Skin epidermis (tissue), 12 donors: Measurements from ENCODE around the gene GABRE.
"Not testable (repeated sequence)": the region's sequence is repeated elsewhere in the genome, so short reads cannot be mapped to it uniquely, and the experiment has no call there.

Source experiments
- H3K27ac ChIP-seq, 21 experiments: fragments of 200-600 bp; sonication (generic) in 11 of 21; one replicate each; pipeline ENCODE4 v1.5.0; 2020; ENCODE audit warnings: mild to moderate bottlenecking in 3 of 21, inconsistent platforms in 2 of 21, moderate library complexity in 2 of 21
- H3K4me3 ChIP-seq, 7 experiments: fragments of 200-600 bp; sonication (generic) in 2 of 7; one replicate each; pipeline ENCODE4 v1.5.0; 2020; ENCODE audit warnings: inconsistent platforms in 2 of 7, mild to moderate bottlenecking in 2 of 7, moderate library complexity in 1 of 7

The GABRE gene

DNA sequence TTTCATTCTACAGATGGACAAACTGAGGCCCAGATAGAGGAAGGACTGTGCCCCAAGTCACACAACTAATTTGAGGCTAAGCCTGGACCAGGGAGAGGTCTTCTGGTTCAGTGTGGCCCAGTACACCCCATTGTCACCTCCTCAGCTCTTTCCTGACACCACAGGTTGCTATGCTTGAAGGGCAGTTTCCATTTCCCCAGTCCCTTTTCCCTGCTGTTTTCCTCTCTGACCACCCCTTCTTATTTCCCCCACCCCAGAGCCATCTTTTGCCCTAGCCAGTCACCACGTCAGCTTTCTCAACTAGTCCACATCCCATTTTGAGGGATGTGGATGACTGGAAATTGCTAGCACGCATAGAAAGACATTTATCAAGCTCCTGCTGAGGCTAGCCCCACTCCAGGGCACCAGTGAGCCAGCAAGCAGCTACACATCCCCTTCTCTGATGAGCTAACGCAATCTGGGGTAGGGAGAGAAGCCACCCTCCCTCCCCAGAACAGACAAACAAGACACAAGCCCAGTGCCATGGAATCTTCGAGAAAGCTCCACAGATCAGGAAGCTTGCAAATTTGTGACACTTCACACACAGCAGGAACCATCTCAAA lies 1.3 kb downstream of the GABRE start:
- peak overlapping the region; percentile 39 to 58 (median 51) for H3K4me3 ChIP-seq

DNA sequence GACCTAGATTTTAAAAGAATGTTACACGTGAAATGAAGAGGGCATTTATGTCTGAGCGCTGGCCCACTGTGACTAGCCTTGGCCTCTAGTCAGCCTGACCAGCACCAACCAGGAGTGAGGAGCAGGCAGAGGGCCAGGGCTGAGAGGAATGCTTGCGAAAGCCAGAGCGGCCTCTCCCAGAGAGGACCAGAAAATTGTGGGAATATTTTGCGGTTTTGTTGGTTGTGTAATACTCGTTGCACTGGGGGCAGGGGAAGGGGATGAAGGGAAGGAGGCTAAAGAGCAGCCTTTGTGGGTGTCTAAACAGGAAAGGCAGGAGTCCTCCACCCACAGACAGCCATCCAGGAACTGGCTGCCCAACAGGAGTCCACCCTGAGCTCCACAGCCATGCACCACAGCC lies 3.8 kb downstream of the GABRE start:
- H3K27ac ChIP-seq = no peak overlapping the region

More for the DNA sequence above, 1.3 kb downstream of the GABRE start:
- H3K27ac ChIP-seq = peak overlapping the region in 18 of 21 experiments; percentile 21 to 94 (median 82)

DNA sequence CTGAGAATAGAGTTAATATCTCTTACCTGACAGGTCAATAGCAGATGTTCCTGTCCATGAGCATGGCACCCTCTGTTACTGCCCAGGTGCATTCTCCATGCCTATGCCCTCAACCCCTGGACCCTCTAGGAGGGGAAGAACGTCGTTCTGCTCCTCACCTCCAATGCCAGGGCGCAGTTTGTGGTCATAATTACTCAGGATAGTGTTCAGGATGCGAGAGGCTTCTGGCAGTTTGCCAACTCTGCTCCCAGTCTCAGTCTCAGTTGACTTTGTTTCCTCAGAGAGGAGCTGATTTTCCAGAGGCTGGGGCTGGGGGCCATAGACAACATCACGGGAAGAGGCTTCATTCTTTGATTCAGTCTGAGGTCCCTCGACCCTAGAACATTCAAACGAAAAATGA lies 4.4 kb downstream of the GABRE start:
- Histone ChIP-seq H3K4me3 (no peak overlapping the region), H3K27ac (no peak overlapping the region)

More for the DNA sequence above, 3.8 kb downstream of the GABRE start:
- no peak overlapping the region for H3K4me3 ChIP-seq

DNA sequence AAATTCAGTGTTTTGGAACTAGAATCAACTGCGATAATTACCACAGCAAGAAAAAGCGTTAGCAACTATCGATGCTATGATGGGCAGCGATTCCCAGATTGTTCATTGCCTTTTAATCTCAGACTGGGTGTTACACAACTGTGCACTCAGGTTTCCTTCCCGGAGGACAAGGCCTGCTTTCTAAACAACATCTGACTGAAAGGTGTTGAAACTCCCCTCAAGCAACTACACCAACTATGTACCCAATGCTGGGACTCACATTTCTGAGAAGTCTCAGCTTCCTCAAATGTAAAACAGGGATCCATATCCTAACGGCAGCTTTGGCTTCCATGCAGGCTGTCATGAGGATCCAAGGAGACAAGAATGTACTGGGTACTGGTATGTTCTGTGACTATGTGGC lies 8.2 kb downstream of the GABRE start:
- no peak overlapping the region for H3K27ac ChIP-seq
- H3K4me3 ChIP-seq = no peak overlapping the region

DNA sequence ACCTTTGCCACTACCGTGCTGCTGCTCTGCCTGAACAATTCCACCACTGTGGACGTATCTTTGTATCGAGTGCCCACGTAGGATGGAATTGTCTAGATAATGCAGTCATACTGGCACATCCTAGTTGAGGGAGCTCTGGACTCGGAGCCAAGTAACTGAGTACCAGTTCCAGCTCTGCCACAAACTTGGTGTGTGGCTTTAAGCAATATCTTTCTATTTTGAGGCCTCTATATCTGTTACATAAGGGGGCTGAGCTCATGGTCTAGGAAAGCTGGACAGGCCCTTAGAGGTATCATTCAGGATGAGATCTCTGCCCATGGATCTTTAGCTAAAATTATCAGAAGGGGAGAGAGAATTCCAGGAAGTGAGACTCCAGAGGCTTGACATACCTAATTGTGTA lies 12.4 kb downstream of the GABRE start:
- no peak overlapping the region for H3K4me3 ChIP-seq
- no peak overlapping the region for H3K27ac ChIP-seq

DNA sequence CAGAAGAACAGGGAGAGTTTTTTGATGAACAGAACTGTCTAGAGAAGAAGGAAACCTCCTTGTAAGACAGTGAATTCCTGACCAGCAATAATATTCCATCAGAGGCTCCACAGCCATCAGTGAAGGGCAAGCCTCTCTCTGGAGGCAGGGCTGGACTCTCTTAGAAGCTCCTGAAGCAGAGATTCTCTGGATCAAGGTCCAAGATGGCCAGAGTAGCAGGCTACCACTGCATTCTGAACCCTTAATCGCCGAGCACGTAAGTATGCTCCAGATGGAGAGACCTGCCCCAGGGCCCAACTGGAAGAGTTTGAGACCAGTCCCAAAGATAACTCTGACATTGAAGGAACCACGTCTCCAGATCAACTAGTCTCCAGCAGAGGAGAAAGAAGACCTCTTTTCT lies 16.4 kb downstream of the GABRE start:
- Histone ChIP-seq H3K4me3 (no peak overlapping the region), H3K27ac (no peak overlapping the region)

DNA sequence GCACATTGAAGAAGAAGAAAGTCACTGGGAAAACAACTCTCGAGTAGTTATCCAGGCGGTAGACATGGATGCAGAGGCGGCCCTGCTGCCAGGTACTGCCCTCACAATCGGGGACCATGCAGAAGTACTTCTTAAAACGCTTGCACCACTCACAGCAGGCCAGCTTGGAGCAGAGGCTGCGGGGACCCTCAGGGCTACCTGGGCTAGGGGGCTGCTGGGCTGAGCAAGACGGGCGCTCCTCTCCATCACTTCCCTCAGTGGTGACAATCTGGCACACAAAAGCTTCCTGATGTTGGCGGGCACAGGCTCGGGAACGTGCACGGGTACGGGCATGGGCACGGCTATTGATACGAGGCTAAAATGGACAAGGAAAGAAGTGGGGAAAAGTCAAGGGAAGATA lies 19.7 kb downstream of the GABRE start:
- Histone ChIP-seq H3K27ac (no peak overlapping the region), H3K4me3 (no peak overlapping the region)

DNA sequence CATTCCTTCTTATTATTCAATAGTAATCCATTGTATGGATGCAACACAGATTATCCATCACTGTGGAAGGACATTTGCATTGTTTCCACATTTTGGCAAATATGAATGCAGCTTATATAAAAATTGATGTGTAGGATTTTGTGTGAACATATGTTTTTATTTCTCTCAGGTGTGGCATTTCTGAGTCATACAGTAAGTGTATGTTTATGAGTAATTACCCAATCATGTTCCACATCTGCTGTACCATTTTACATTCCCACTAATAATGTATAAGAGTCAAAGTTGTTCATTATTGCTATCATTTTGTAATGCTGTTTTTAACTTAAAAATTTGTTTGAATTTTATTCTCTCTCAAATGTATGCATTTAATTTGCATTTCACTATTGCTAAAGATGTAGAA lies 36.3 kb downstream of the GABRE start:
- no peak overlapping the region for H3K4me3 ChIP-seq
- H3K27ac ChIP-seq = no peak overlapping the region

DNA sequence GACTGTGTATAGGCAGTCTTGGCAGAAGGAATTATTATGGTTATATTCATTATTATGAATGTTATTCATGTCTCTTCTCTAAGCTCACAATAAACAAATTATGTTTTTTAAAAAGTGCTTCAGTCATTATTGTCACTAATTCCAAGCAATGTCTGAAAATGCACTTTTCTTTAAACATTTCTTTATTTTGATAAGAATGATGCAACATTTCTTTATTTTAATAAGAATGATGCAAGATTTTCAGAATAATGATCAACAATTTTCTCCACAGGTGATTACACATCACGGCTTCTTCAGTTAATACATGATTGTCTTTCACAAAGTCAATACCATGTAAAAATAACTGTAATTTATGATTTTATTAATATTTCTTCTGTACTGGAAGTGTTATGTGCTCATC lies 39.1 kb downstream of the GABRE start:
- Histone ChIP-seq H3K4me3 (no peak overlapping the region), H3K27ac (no peak overlapping the region)

DNA sequence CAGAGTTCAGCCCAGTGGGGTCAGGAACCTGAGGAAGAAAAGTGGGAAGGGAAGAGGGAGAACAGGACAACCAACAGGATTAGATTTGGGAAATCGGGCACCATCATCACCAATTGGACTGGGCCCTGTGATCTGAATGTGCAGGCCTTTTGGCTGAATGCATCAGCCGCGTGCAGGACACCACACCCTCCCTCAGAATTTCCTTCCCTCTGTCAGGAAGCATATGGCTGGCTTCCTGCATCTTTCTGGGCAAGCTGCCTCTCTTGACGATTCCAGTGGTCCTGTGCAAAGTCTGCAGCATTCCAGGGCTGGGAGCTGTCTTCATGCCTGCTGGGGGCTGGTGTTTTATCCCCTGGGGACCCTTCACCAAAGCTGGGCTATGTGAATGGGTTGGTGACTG lies 45.4 kb downstream of the GABRE start:
- Histone ChIP-seq H3K27ac (no peak overlapping the region), H3K4me3 (no peak overlapping the region)

DNA sequence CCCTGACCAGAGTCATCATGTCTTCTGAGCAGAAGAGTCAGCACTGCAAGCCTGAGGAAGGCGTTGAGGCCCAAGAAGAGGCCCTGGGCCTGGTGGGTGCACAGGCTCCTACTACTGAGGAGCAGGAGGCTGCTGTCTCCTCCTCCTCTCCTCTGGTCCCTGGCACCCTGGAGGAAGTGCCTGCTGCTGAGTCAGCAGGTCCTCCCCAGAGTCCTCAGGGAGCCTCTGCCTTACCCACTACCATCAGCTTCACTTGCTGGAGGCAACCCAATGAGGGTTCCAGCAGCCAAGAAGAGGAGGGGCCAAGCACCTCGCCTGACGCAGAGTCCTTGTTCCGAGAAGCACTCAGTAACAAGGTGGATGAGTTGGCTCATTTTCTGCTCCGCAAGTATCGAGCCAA lies 50.8 kb downstream of the GABRE start:
- Histone ChIP-seq H3K27ac (no peak overlapping the region), H3K4me3 (no peak overlapping the region)

DNA sequence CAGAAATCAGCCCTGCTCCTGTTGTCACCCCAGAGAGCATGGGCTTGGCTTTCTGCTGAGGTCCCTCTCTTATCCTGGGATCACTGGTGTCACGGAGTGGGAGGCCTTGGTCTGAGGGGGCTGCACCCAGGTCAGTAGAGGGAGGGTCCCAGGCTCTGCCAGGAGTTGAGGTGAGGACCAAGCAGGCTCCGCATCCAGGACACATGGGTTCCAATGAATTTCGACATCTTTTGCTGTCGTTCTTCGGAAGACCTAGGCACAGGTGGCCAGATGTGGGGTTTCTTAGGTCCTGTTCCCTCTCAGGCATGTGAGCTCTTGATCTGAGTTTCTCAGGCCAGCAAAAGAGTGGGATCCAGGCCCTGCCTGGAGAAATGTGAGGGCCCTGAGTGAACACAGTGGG lies 51.8 kb downstream of the GABRE start:
- H3K27ac ChIP-seq = no peak overlapping the region
- no peak overlapping the region for H3K4me3 ChIP-seq

DNA sequence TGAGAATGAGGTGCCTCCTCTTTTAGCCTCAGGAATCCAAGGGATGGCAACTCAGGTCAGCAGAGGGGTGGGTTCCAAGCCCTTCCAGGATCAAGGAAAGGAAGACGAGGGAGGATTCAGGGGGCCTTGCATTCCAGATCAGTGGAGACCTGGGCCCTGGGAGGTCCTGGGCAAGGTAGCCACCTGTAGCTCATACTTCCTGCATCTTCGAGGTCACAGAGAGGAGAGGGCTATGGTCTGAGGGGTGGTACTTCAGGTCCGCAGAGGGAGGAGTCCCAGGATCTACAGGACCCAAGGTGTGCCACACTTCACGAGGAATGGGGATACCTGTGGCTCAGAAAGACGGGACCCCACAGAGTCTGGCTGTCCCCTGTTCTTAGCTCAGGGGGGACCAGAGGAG lies 52.6 kb downstream of the GABRE start:
- no peak overlapping the region for H3K4me3 ChIP-seq

DNA sequence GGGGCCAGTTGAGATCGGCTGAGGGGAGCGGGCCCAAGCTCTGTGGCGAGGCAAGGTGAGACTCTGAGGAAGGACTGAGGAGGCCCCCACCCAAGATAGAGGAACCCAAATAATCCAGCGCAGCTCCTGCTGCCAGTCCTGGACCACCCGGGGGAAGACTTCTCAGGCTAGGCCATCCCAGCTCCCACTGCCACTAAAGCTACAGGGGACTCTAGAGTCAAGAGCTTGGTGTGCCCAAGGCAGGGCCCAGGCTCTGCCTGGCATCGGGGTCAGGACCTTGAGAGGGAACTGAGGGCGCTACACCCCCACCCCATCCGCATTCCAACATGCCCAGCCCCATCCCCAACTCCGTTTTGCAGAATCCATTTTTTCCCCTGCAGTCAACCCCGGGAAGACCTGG lies 53.2 kb downstream of the GABRE start:
- H3K4me3 ChIP-seq = no peak overlapping the region
- H3K27ac ChIP-seq = no peak overlapping the region

More for the DNA sequence above, 52.6 kb downstream of the GABRE start:
- H3K27ac ChIP-seq = no peak overlapping the region

DNA sequence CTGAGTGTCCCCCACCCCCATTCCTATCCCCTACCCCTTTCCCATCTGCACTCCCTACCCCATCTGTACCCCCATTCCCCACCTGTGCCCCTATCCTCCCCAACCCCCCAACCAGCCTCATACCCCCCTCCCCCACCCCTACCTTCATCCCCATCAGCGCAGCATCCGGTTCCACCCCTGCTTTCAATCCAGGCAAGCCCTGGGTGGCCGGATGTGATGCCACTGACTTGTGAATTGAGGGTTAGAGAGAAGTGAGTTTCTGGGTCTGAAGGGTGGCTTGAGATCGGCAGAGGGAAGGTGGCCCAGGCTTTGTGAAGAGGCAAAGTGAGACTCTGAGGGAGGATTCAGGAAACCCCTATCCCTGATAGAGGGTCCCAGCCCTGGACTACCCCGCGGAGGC lies 53.9 kb downstream of the GABRE start:
- H3K4me3 ChIP-seq = no peak overlapping the region
- no peak overlapping the region for H3K27ac ChIP-seq

DNA sequence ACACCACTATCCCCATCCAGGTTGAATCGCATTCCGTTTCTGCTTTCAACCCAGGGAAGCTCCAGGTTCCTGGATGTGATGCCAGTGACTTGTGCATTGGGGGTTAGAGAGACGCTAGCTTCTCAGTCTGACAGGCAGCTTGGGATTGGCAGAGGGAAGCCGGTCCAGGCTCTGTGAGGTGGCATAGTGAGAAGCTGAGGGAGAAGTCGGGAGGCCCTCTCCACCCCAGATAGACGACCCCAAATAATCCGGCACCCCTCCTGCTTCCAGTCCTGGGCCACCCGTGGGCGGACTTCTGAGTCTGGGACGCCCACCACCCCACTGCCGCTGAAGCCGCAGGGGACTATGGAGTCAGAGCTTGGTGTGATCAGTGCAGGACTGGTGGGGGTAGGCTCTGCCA lies 54.4 kb downstream of the GABRE start:
- no peak overlapping the region for H3K27ac ChIP-seq
- H3K4me3 ChIP-seq = no peak overlapping the region

DNA sequence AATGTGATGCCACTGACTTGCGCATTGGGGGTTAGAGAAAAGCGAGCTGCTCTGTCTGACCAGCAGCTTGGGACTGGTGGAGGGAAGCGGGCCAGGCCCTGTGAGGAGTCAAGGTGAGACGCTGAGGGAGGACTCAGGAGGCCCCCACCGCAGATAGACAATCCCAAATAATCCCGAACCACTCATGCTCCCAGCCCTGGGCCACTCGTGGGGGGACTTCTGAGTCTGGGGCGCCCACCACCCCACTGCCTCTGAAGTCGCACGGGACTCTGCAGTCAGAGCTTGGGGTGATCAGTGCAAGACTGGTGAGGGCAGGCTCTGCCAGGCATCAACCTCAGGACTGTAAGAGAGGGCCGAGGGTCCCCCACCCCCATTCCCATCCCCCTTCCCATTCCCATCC lies 54.9 kb downstream of the GABRE start:
- no peak overlapping the region for H3K4me3 ChIP-seq
- H3K27ac ChIP-seq = no peak overlapping the region

DNA sequence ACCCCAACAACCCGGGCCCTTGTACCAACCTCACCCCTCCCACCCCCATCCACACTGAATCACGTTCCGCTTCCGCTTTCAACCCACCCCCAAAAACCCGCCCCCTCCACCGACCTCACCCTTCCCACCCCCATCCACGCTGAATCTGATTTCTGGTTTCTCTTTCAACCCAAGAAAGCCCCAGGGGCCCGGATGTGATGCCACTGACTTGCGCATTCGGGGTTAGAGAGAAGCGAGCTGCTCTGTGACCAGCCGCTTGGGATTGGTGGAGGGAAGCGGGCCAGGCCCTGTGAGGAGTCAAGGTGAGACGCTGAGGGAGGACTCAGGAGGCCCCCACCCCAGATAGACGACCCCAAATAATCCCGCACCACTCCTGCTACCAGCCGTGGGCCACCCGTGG lies 55.7 kb downstream of the GABRE start:
- not testable (repeated sequence) for H3K4me3 ChIP-seq, H3K27ac ChIP-seq

DNA sequence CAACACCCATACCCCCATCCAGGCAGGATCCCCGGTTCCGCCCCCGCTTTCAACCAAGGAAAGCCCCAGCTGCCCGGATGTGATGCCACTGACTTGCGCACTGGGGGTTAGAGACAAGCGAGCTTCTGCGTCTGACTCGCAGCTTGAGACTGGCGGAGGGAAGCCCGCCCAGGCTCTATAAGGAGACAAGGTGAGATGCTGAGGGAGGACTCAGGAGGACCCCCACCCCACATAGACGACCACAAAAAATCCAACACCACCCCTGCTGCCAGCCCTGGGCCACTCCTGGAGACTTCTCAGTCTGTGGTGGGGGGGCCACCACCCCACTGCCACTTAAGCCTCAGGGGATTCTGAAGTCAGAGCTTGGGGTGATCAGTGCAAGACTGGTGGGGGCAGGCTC lies 61.7 kb downstream of the GABRE start, which contains the start of gene MAGEA4:
Gene MAGEA4, plus strand, starts transcription at position 110 of the 400 bp plus-strand sequence. CDS start 10,776 bp downstream, outside the sequence.
- H3K27ac ChIP-seq = no peak within 1 kb of the TSS
- H3K4me3 ChIP-seq = no peak within 1 kb of the TSS

DNA sequence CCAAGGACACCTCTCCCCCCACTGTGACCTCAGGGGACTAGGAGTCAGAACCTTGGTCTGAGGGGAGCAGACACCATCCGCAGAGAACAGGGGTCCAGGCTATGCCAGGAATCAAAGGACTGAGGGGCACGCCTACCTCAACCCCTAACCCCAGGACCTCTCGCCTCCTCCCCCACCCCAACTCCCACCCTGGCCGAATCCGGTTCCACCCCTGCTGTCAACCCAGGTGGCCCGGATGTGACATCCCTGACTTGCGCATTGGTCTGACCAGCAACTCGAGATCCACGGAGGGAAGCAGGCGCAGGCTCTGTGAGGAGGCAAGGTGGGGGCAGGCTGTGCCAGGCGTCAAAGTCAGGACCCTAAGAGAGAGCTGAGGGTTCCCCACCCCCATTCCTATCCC lies 62.3 kb downstream of the GABRE start:
- H3K27ac ChIP-seq = no peak overlapping the region
- H3K4me3 ChIP-seq = no peak overlapping the region

DNA sequence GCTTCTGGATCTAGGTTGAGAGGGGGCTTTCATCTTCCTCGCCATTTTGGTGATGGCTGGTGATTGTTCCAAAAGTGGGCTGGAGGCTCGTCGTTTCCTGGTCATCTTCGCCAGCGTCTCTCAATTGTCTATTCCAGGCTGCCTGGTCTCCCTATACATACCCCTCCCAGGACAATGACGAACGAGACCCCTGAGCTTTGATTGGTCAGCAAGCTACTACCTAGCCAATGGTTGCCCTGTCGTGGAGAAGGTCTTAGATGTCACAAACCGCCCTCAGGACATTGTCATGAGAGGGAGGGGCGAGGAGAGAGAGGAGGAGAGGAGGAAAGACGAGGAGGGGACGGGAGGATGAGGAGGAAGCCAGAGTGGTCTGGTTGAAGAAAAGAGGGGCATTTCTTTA lies 69.5 kb downstream of the GABRE start:
- Histone ChIP-seq H3K27ac (no peak overlapping the region), H3K4me3 (no peak overlapping the region)
